Kidney epithelial cell (primary cell): ENCODE measurements around the gene SMARCB1. TPM values are rescaled to one million over a fixed set of nuclear protein-coding genes. Genes with fewer than 3 reads are reported as not detected.

ENCODE experiments used
- DNase-seq: peaks from one replicate; pipeline ENCODE4 v3.0.0-alpha.2; 2010; ENCODE audit warnings: low read depth
- H3K27me3 ChIP-seq: 2 replicates; pipeline ENCODE4 v1.6.0; 2011; ENCODE audit warnings: low read length; ENCODE audit not compliant: control insufficient read depth, insufficient read depth
- H3K36me3 ChIP-seq: 2 replicates; pipeline ENCODE4 v1.5.1; 2011; ENCODE audit warnings: low read length; ENCODE audit not compliant: control insufficient read depth, insufficient read depth
- H3K4me3 ChIP-seq: 2 replicates; pipeline ENCODE4 v1.5.1; 2011; ENCODE audit warnings: low read depth, mild to moderate bottlenecking, control low read depth, low read length
- CTCF ChIP-seq: IDR thresholded peaks from 2 replicates; pipeline ENCODE4 v1.5.1; 2011; ENCODE audit warnings: mild to moderate bottlenecking, moderate library complexity, low read length, control low read depth, inconsistent platforms; ENCODE audit not compliant: insufficient read depth, poor library complexity, severe bottlenecking
- total RNA-seq: library from RNA; depleted of rRNA; stranded (reverse); fragments of >200 nt; gene quantifications from 2 replicates; pipeline ENCODE4 v1.2.3, GENCODE V29; 2015

SMARCB1 gene
- total RNA-seq, 1 donor from 2014 or later: 168 TPM

- H3K4me3 ChIP-seq: no peak overlapping the region
- no peak for TF ChIP-seq CTCF
- H3K36me3 ChIP-seq: no peaks in the 10 kb centered on the region
- no peak for DNase-seq
- peaks cover 4% of the 10 kb centered on the region for H3K27me3 ChIP-seq
Observed at GRCh38 chr22:23847310-23847920, 60.6 kb downstream of the SMARCB1 start.

- TF ChIP-seq CTCF: no peak
- Histone ChIP-seq H3K4me3 (no peak overlapping the region), H3K36me3 (no peaks in the 10 kb centered on the region), H3K27me3 (no peaks in the 10 kb centered on the region)
- DNase-seq: no peak
Observed at GRCh38 chr22:23847991-23848864, 61.5 kb downstream of the SMARCB1 start.

- DNase-seq: no peak
- peak; percentile 97 for TF ChIP-seq CTCF
- Histone ChIP-seq H3K36me3 (no peaks in the 10 kb centered on the region), H3K27me3 (no peaks in the 10 kb centered on the region), H3K4me3 (no peak overlapping the region)
Observed at GRCh38 chr22:23849009-23850006, 62.5 kb downstream of the SMARCB1 start.

GRCh38 chr22:23850136-23850611 lies 63.4 kb downstream of the SMARCB1 start:
- TF ChIP-seq CTCF: no peak
- no peak for DNase-seq
- no peak overlapping the region for H3K4me3 ChIP-seq
- no peaks in the 10 kb centered on the region for H3K27me3 ChIP-seq
- no peaks in the 10 kb centered on the region for H3K36me3 ChIP-seq

- Histone ChIP-seq H3K27me3 (no peaks in the 10 kb centered on the region), H3K36me3 (no peaks in the 10 kb centered on the region), H3K4me3 (peak overlapping the region; percentile 65)
- no peak for DNase-seq
- peak; percentile 12 for TF ChIP-seq CTCF
Observed at GRCh38 chr22:23856721-23857605, 70.2 kb downstream of the SMARCB1 start.
